Posterior cingulate gyrus (tissue), 11 donors: ENCODE results near the gene SLC2A11.

Experiments used
- DNase-seq, 10 donors: peaks; one replicate each; pipeline versions ENCODE4 v3.0.0 to v3.0.0-alpha.2; 2020 to 2021; ENCODE audit warnings: mixed read lengths in 3 of 10
- intact Hi-C: fragments of 100-400 bp; cut with DNase I; formaldehyde crosslinking; loops from one replicate; pipeline ENCODE4 v1.15.1; 2023

SLC2A11 gene

GRCh38 chr22:23857606-23858483 is at the start of gene SLC2A11:
SLC2A11 (plus strand) TSS chr22:23857875; CDS start chr22:23858000, 125 bp downstream.
- peak; percentile 92 to 99 (median 96) for DNase-seq
- intact Hi-C loops = no loop called here

GRCh38 chr22:23812378-23812777 is 45.3 kb upstream of the SLC2A11 start:
- no peak for DNase-seq
- intact Hi-C loops = no loop called here

- intact Hi-C loops = no loop called here
- DNase-seq = peak in 1 of 10 donors; percentile 24
These were observed 42.0 kb upstream of the SLC2A11 start for GRCh38 chr22:23815541-23816155.

- intact Hi-C loops = no loop called here
- peak in 9 of 10 donors; percentile 43 to 92 (median 59) for DNase-seq
These were observed 41.3 kb upstream of the SLC2A11 start for GRCh38 chr22:23816156-23816976.

GRCh38 chr22:23817146-23817545 is 40.5 kb upstream of the SLC2A11 start:
- intact Hi-C loops = no loop called here
- peak in 1 of 10 donors; percentile 71 for DNase-seq

- intact Hi-C loops = no loop called here
- DNase-seq = peak in 2 of 10 donors; percentile 3 to 5
These were observed 39.1 kb upstream of the SLC2A11 start for GRCh38 chr22:23818541-23818940.

GRCh38 chr22:23820748-23821211 is 36.9 kb upstream of the SLC2A11 start:
- intact Hi-C loops = no loop called here
- DNase-seq = peak in 2 of 10 donors; percentile 39 to 54

GRCh38 chr22:23822101-23822671 is 35.5 kb upstream of the SLC2A11 start:
- DNase-seq = peak in 2 of 10 donors; percentile 70 to 87
- intact Hi-C loops = no loop called here

GRCh38 chr22:23823331-23823791 is 34.3 kb upstream of the SLC2A11 start:
- intact Hi-C loops = no loop called here
- peak in 4 of 10 donors; percentile 12 to 81 (median 50) for DNase-seq

- intact Hi-C loops = no loop called here
- DNase-seq = peak in 3 of 10 donors; percentile 14 to 72 (median 43)
These were observed 33.0 kb upstream of the SLC2A11 start for GRCh38 chr22:23824476-23825245.

GRCh38 chr22:23825246-23825905 is 32.3 kb upstream of the SLC2A11 start:
- peak in 3 of 10 donors; percentile 2 to 70 (median 59) for DNase-seq
- intact Hi-C loops = no loop called here

- intact Hi-C loops = no loop called here
- DNase-seq = peak in 3 of 10 donors; percentile 60 to 69 (median 64)
These were observed 30.9 kb upstream of the SLC2A11 start for GRCh38 chr22:23826510-23827350.

GRCh38 chr22:23827351-23827995 is 30.2 kb upstream of the SLC2A11 start:
- intact Hi-C loops = no loop called here
- peak in 3 of 10 donors; percentile 8 to 51 (median 33) for DNase-seq

GRCh38 chr22:23828800-23829680 is 28.6 kb upstream of the SLC2A11 start:
- intact Hi-C loops = no loop called here
- peak in 3 of 10 donors; percentile 56 to 65 (median 59) for DNase-seq

- intact Hi-C loops = no loop called here
- DNase-seq = peak in 2 of 10 donors; percentile 12 to 42
These were observed 27.8 kb upstream of the SLC2A11 start for GRCh38 chr22:23829845-23830372.

GRCh38 chr22:23831261-23831660 is 26.4 kb upstream of the SLC2A11 start:
- DNase-seq = peak in 2 of 10 donors; percentile 41 to 44

More at GRCh38 chr22:23831261-23831660, 26.4 kb upstream of the SLC2A11 start:
- intact Hi-C loops = no loop called here
